NCI-H524 treated with DMSO at 0.1 percent for 48 hours (cell line): Measurements from ENCODE around the gene IQGAP2.

ENCODE experiments used
- DNase-seq: peaks from one replicate; lab custom pipeline; 2025; lab: John Stamatoyannopoulos, UW

IQGAP2 gene

DNA sequence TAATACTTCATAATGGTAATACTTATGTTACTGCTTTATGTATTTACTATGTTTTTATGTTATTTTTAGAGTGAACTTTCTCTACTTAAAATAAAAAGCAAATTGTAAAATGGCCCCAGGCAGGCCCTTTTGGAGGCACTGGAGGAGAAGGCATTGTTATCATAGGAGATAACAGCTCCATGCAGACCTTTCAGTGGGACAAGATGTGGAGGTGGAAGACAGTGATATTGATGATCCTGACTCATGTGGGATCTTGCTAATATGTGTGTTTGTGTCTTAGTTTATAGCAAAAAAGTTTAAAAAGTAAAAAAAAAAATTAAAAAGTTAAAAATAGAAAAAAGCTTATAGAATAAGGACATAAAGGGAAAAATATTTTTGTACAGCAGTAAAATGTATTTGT is 74.5 kb downstream of the IQGAP2 start:
- no peak for DNase-seq

DNA sequence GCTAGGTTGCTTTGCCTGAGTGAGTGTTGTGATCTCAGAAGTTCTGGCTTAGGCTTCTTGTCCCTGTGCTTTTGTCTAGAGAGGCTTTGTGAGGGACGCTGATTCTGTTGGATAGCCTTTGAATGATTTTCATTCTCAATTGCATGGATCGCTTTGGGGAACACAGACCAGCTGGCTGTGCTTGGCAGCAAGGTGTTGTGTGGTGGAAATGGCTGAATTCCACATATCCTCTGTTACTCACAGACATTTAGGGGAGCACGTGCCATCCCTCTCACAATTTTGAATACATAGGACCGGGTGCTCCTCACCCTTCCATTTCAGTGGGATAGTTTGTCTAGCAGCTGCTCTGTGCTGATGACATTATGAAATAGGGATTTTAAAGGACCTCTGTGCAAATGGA is 76.2 kb downstream of the IQGAP2 start:
- no peak for DNase-seq

DNA sequence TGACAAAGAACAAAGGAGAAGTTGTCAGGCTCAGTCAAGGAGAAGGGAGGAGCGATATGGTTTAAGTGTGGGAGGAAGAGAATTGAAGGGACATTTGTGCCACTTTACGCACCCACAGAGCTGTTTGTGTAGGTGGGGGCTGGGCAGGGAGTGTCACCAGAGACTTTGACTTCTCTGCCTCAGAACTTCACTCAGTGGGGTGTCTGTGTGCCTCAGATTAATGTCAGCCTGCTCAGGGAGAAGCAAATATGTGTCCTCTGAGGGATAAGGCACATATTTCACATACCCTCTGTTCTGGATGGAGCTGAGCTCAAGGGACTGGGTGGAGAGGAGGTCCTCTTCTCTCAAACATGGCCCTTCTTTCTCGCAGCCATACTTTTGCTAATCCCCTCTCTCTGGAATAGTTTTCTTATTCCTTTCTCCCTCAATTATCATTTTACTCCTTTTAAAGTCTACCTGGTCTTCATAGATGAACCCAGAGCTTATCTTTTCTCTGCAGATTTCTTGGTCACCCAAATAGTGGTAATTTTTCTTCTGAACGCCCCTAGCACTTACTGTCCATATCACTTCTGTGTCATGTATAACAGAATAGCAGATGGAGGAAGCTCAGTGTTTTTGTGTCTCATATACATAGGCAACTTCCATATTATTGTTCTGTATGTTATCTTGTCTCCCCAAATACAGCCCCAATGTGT is 77.0 kb downstream of the IQGAP2 start:
- no peak for DNase-seq

DNA sequence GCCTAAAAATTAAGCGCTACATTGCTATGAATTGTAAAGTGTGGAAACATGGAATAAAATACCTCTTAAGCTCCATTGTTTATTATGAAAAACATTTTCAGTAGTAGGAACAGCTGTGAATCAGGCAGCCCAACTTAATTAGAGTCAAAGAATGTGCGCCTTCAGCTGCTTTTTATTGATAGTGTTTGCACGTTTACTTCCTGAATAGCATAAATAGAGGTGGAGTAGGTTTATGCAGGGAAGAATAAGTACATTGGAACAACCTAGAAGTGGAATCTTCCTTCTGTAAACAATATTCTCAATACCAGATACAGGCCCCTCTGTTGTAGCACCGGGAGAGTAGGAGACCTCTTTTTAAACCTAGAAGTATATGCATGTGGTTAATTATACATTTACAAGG is 79.9 kb downstream of the IQGAP2 start:
- DNase-seq: no peak

DNA sequence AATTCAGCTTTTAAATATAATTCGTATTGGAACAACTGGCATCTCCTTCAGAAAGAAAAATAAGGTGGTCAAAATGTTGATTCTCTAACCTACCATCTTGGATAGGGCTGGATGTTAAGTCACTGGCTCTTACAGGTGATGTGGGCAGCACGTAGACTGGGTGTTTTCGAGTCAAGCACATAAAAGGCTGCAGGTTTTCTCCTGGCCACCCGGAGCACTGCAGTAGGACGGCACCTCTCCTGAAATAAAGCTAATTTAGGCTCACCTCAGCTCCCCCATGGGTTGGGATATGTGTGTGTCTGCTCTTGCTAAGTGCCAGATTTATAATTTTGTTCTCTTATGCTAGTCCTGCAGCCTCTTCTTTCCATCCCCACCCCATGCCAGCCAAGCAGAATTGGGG is 80.3 kb downstream of the IQGAP2 start:
- DNase-seq: no peak

DNA sequence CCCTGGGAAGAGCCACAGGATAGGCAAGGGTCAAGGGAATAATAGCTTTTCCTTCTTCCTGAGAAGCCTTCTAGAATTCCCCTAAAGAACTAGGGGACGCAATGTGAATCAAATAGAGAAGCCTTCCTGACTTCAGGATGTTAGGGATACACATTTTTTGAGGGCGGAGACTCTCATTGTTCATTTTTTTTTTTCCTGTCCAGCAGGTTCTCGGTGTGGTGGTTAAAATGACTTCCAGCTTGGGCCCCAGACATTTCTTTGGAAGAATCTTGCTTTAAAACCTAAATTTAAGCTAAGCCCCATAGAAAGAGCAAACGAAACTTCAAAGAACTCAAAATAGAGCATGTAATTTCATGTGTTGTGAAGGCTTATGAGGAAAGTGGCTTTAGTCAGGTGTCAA is 80.8 kb downstream of the IQGAP2 start:
- no peak for DNase-seq

DNA sequence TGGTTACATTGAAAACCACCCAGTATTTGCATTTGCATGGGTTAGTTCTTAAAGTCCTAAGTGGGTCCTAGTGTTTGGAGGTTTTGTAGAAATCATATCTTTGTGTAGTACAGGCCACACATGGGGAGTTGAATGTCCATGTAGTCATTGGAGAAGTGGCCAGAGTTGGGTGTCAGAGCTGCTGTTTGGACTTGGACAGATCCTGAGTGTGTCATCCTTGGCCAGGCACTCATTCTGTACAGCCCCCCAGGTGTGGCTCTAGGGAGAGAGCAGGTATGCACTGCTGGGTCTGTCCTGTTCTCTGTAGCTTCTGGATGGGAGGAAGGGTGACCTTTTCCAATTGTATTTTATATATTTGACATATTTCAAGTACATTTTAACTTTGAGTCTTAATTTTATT is 82.4 kb downstream of the IQGAP2 start:
- DNase-seq: no peak

DNA sequence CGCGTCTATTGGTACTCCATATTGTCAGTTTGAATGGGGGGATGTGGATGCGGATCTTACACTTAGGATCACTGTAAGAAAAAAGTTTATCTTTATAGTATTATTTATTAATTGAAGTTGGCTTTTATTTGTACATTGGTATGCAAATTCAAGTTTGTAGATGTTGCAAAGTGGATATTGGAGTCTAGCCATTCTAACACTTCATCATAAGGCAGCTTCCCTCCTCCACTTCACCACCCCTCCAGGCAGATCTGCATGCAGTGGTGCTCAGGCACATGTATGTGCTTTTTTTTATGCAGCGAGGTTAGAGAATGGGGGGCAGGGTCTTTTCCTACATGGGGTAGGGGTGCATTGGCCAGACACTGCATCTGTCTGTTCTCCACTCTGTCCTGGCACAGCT is 84.3 kb downstream of the IQGAP2 start:
- no peak for DNase-seq

DNA sequence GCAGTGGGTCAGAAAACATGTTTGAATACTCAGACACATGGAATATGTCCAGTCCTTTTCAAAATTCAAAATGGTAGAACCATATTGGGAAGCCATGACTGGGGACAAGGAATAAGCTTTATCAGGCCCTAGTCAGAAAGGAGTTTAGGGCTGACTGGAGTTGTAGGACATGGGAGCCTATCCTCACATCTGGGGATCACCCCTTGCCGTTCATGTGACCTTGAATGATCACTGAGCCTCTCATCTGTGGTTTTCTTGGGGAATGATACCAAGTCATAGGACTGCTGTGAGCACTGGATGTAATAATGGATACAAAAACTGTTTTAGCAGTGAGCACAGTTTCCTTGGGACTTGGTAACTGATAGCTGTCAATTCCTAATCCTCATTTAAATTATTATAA is 84.7 kb downstream of the IQGAP2 start:
- no peak for DNase-seq

DNA sequence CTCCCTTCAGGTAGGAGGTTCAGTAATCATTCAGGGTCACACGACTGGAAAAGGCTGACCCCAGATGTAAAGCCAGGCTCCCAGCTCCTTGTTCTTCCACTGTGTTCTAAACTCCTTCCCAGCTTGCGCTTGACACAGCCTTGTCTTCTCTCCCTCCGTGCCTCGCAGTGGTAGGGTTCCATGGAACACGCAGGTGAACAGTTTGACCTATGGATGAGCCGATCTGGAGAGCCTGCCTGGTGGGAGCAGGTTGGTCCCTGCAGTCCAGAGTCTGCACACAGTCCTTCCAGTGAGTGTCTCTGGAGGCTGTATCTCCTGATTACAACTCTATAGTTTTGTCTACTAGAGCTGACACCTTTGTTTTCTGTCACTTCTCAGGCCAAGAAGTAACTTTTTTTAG is 85.9 kb downstream of the IQGAP2 start:
- DNase-seq: no peak

DNA sequence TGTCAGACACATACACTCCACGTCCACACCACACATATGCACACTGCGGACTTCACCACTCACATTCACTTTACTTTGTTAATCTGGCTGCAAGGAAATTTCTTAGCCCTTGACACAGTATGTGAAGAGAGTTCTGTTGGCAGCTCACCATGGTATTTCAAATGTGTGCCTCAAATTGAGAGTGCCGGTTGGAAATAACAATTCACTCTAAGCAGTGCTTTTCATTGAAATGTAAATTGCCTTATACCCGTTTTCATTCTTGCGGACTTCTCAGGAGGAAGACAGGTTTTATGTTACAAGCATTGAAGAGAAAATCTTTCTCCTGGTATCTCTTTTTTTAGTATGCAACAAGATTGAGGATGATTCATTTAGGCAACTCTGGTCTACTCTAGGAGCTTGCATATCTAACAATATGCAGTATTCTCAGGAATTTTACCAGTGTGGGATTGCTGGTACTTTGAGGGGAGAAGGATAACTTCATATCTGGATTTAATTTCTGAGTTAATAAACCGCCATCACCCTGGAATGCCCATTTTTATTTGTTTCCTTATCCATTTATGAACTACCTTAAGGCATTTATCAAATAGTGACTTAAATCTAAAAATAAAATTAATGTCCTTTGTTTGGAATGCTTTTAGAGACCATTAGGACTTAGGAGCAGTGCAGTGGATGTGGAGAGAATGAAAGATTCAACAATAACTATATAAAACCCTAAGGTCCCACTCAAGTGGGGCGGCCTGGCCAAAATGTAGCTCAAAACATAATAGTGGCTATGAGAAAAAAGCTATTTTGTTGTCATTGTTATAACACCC is 87.0 kb downstream of the IQGAP2 start:
- no peak for DNase-seq

DNA sequence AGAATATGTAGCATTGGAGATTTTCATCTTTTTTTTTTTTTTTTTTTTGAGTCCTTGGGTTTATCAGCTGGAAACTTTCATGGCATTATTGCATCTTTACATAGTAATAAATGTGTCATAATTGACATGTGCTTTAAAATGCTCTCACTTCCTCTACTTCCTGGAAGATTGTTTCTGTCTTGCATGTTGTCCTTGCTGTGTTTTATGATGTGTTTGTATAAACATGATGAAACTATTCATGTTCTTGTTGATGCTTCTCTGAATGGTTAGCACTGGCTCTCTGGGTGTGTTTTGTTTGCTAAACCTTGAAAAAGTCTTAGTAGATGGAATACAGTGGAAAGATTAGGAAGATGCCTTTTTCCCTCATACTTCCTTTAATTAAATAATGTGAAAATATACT is 87.9 kb downstream of the IQGAP2 start:
- no peak for DNase-seq

DNA sequence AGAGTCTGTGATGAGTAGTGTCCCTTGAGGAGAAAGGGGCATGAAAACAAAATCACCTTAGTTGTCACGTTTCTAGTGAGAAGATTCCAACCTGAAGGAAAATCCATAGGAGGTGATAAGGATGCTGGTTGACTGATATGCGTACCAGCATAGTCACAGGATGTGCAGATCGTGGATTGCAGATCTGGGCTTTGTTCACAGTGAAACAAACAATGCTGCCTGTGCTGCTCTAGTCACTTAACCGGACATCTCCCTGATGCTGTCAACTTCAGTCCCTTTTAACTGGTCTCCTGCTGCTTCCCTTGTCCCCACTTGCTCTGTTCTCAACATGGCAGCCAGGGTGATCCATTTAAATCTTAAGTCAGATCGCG is 89.7 kb downstream of the IQGAP2 start:
- no peak for DNase-seq

DNA sequence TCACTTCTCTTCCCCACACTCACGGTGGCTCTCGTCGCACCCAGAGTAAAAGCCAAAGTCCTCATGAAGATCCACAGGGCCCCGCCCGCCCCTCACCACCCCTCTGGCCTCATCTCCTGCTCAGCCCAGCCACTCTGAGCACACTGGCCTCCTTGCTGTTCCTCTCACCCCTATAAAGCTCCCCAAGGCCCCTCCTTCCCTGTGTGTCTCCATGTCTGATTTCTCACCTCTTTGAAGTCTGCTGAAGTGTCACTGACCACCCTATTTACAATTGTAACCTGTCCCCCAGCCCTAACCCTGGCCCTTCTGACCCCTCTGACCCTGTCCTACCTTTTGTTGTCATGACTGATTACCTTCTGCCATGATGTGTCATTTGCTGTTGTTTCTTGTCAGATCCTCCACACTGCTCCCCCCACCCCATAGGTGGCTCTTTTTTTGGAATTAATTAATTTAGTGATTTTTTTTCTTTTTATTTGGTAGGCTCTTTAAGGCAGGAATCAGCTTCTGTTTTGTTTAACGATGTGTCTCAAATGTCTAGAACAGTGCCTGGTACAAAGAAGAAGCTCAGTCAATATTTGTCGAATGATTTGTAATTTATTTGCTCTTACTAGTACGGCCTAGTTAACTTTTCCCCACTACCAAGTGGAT is 90.2 kb downstream of the IQGAP2 start:
- DNase-seq: no peak

DNA sequence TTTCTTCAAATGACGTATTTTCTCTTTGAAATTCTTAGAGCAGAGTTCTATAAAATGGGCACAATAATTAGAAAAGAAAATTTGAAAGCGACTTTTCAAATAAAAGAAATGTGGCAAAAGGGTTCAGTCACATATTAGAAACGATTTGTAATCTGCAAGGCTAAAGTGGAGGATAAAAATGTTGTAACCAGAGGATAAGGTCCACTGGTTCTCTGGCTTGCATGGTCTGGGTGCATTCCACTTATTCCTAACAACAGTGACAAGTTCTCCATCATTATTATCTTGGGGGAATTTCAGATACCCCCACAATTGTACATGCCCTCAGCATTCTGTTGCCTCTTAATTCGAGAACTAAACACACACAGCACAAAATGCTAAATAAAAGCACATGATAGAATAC is 91.1 kb downstream of the IQGAP2 start:
- no peak for DNase-seq

DNA sequence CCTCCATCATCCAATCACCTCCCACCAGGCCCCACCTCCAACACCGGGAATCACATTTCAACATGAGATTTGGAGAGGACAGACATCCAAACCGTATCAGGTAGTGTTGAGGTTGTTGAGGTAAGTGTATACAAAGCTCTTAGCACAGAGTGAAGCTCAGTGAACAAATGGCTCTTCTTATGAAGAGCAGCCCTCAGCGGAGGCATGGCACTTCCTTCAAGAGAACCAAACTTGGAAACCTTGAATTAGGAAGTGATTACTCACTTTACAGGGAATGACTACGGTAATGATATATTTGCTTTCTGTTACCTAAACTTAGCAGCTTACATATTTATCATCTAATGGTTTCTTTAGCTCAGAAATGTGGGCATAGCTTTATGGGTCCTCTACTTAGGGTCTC is 92.8 kb downstream of the IQGAP2 start:
- no peak for DNase-seq

DNA sequence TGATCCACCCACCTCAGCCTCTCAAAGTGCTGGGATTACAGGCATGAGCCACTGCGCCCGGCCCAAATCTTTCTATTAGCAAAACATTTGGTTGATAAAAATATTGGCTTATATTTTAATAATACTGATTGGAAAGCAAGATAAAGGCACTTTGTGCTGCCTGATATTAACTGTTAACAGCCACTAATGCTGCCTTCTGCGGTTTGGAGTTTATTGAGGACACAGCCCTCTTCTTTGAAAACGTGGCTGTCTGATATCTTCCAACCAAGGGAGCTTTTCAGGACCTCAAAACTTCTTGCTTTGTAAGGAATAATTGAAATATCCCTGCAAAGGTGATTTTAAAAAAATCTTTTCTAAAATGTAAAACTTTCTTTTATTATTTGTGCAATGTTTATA is 94.0 kb downstream of the IQGAP2 start:
- no peak for DNase-seq

DNA sequence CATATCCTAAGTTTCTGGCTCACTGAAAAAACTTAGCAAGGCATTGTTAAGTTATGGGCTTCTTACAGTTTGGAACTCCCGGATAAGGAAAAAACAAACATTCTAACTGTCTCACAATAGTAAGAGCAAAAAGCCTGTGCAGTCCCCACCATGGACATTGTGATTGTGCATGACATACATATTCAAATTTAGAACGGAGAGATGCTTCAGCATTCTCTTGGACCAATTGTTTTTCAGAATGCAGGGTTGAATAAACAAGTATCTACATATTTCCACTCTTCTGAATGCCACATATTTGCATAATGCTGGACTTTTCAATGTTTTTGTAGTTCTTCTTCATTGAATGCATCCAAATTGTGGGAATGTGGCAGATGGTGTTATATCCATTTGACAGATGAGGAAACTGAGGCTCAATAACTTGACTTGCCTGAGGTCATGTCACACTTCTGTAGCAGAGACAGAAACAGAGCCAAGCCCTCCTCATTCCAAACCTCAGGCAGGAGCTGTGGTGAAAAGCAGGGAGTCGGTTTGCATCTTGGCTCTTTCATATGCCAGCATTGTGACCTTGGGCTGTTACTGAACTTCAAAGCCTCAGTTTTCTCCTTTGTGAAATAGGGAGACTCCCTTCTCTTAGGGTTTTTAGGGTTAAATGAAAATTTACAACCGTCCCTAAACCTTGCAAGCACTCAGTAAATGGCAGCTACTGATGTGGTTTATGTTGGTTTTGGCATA is 95.1 kb downstream of the IQGAP2 start:
- no peak for DNase-seq

DNA sequence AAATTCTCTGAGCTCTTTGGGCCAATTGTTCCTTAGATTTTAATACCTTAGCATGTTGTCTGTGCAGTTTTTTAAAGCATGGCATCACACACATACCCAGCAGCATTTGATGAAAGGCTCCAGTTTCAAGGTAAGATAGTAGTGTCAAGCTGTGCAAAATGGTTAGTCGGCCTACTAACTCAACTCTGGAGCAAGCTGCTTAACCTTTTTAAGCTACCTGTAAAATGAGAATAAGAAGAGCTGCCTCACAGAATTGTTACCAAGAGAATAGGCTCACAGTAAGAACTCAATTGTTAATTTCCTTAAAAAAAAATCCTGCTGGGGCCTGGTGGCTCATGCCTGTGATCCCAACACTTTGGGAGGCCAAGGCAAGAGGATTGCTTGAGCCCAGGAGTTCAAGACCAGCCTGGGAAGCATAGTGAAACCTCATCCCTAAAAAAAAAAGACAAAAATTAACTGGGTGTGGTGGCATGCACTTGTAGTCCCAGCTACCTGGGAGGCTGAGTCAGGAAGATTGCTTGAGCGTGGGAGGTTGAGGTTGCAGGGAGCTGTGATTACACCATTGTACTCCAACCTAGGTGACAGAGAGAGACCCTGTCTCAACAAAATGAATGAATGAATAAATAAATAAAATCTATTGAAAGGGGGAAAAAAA is 96.5 kb downstream of the IQGAP2 start:
- no peak for DNase-seq

DNA sequence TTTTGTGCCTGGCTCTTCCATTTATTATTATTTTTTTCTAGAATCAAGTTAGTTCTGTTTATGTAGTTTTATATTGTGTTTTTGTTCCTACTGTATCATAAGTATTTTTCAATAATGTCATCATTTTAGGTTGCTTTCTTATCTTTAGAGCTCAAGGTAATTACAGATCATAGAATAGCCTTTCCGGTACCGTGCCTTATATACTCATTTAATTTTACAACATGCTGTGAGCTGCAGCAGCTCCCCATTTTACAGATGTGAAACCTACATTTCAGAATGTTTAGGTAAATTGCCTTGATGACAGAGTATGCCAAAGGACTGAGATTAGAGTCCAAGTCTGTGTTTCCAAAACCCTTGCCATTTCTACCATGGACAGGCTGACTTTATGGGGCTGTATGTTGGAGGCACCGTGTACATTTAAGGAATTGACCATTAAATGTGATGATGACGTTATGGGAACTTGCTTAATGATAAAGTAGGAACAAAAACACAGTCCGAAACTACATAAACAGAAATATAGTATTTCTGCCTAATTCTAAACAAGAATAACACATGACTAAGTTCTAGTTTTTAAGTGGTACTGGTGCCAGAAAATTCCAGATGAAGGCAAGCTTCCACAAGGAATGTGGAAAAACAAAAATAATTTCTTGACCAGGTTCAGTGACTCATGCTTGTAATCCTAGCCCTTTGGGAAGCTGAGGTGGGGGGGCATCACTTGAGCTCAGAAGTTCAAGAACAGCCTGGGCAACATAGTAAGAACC is 97.7 kb downstream of the IQGAP2 start:
- DNase-seq: no peak

DNA sequence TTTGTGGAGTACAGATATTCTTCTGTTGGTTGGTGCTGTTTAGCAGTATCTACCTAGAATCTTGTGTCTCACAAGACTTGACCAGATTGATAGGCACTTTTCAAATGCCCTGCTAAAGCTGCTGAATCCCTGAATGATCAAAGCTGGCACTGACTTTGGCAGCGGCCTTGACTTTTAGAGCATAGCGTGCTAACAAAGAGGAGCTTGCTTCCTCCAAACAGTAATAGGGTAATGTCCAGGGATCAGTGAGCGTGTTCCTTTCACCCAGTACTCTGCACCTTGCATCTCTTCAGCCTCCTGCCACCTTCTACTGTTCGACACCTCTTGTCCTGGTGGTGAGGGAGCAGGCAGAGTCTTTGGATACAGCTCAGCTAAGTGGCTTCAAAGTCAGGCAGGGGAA is 100.8 kb downstream of the IQGAP2 start:
- no peak for DNase-seq
